Activated CD4-positive, alpha-beta memory T cell treated with anti-CD3 and anti-CD28 coated beads for 36 hours (primary cell): ENCODE measurements around the gene PITPNB. TPM values are rescaled to one million over a fixed set of nuclear protein-coding genes. Genes with fewer than 3 reads are reported as not detected.

Experiments used
- microRNA-seq: library from miRNA; unstranded; fragments of <30 nt; microRNA quantifications from one replicate; pipeline ENCODE4 v1.2.0, GENCODE V29; 2022; ENCODE audit warnings: borderline number of aligned reads, borderline microRNAs expressed, borderline replicate concordance
- total RNA-seq, 2 experiments: library from RNA; stranded (reverse); gene quantifications; one replicate each; pipeline ENCODE4 v1.2.3, GENCODE V29; 2021

Gene PITPNB
- total RNA-seq, 2 experiments from 2014 or later = 92.2 to 95.7 TPM

Small RNAs within 50 kb of the gene (microRNA-seq; reads per million reads assigned to microRNA genes)
- gene MIR3199-1 = not detected
- gene MIR3199-2 = not detected

Other genes starting within 250 kb of the PITPNB start
- gene MN1, start 117.5 kb downstream of the PITPNB start, total RNA-seq = under 1 TPM in 1 of 2 experiments, not detected in 1; 0.07 TPM